ENCODE data around the gene SSBP3. TPM values are rescaled to one million over a fixed set of nuclear protein-coding genes. Genes with fewer than 3 reads are reported as not detected.

The SSBP3 gene
- total RNA-seq, 1 donor from 2014 or later: 161 TPM

- Mint-ChIP-seq H3K4me1 (ENCODE audit: low read depth) (peaks cover 1% of the 10 kb centered on the region), H3K27ac (peak overlapping the region; percentile 52), H3K9me3 (ENCODE audit: low read depth) (no peaks in the 10 kb centered on the region), H3K27me3 (no peaks in the 10 kb centered on the region), H3K36me3 (ENCODE audit: insufficient read depth) (no peaks in the 10 kb centered on the region), H3K4me3 (ENCODE audit: low read depth) (no peak overlapping the region)
- no peak for DNase-seq (ENCODE audit: low spot score, unreplicated experiment)
- no peak for TF ChIP-seq CTCF (IDR thresholded peaks at IDR 0.05; ENCODE audit: unreplicated experiment)
Observed at GRCh38 chr1:54263601-54264226, 142.5 kb downstream of the SSBP3 start.

GRCh38 chr1:54262244-54262643 is 143.9 kb downstream of the SSBP3 start:
- Mint-ChIP-seq H3K27ac (no peak overlapping the region), H3K36me3 (ENCODE audit: insufficient read depth) (peaks cover 7% of the 10 kb centered on the region), H3K9me3 (ENCODE audit: low read depth) (no peaks in the 10 kb centered on the region), H3K4me1 (ENCODE audit: low read depth) (peaks cover 3% of the 10 kb centered on the region), H3K4me3 (ENCODE audit: low read depth) (no peak overlapping the region), H3K27me3 (no peaks in the 10 kb centered on the region)
- TF ChIP-seq CTCF (IDR thresholded peaks at IDR 0.05; ENCODE audit: unreplicated experiment): no peak
- DNase-seq (ENCODE audit: low spot score, unreplicated experiment): no peak

GRCh38 chr1:54260810-54261209 is 145.4 kb downstream of the SSBP3 start:
- no peak for DNase-seq (ENCODE audit: low spot score, unreplicated experiment)
- TF ChIP-seq CTCF (IDR thresholded peaks at IDR 0.05; ENCODE audit: unreplicated experiment): no peak
- no peak overlapping the region for H3K4me3 Mint-ChIP-seq (ENCODE audit: low read depth)
- no peaks in the 10 kb centered on the region for H3K27me3 Mint-ChIP-seq
- no peaks in the 10 kb centered on the region for H3K9me3 Mint-ChIP-seq (ENCODE audit: low read depth)
- peaks cover 4% of the 10 kb centered on the region for H3K4me1 Mint-ChIP-seq (ENCODE audit: low read depth)
- H3K27ac Mint-ChIP-seq: peak overlapping the region; percentile 45
- peaks cover 9% of the 10 kb centered on the region for H3K36me3 Mint-ChIP-seq (ENCODE audit: insufficient read depth)

- Mint-ChIP-seq H3K27ac (peak overlapping the region; percentile 67), H3K27me3 (no peaks in the 10 kb centered on the region), H3K36me3 (ENCODE audit: insufficient read depth) (peaks cover 9% of the 10 kb centered on the region), H3K4me1 (ENCODE audit: low read depth) (peaks cover 4% of the 10 kb centered on the region), H3K9me3 (ENCODE audit: low read depth) (no peaks in the 10 kb centered on the region), H3K4me3 (ENCODE audit: low read depth) (no peak overlapping the region)
- no peak for DNase-seq (ENCODE audit: low spot score, unreplicated experiment)
- no peak for TF ChIP-seq CTCF (IDR thresholded peaks at IDR 0.05; ENCODE audit: unreplicated experiment)
Observed at GRCh38 chr1:54259546-54260140, 146.6 kb downstream of the SSBP3 start.

GRCh38 chr1:54257876-54258275 is 148.3 kb downstream of the SSBP3 start:
- no peak for TF ChIP-seq CTCF (IDR thresholded peaks at IDR 0.05; ENCODE audit: unreplicated experiment)
- H3K36me3 Mint-ChIP-seq (ENCODE audit: insufficient read depth): peaks cover 9% of the 10 kb centered on the region
- H3K4me3 Mint-ChIP-seq (ENCODE audit: low read depth): no peak overlapping the region
- no peaks in the 10 kb centered on the region for H3K27me3 Mint-ChIP-seq
- H3K27ac Mint-ChIP-seq: peak overlapping the region; percentile 38
- DNase-seq (ENCODE audit: low spot score, unreplicated experiment): no peak
- no peaks in the 10 kb centered on the region for H3K9me3 Mint-ChIP-seq (ENCODE audit: low read depth)
- H3K4me1 Mint-ChIP-seq (ENCODE audit: low read depth): peaks cover 4% of the 10 kb centered on the region
